Spleen (tissue), 11 donors: Measurements from ENCODE around the gene ZRANB1. TPM values are rescaled to one million over a fixed set of nuclear protein-coding genes. Genes with fewer than 3 reads are reported as not detected.

Experiments used
- DNase-seq: peaks from one replicate; pipeline ENCODE4 v3.0.0-alpha.2; 2020
- H3K27ac ChIP-seq, 8 donors: fragments of 200-600 bp; sonication (generic) in 7 of 8; 1 replicate in 4 of 8; 2 replicates in 4 of 8; pipeline versions ENCODE4 v1.5.0 to v1.8.0; 2016 to 2021; ENCODE audit warnings: inconsistent platforms in 4 of 8, mild to moderate bottlenecking in 4 of 8, moderate library complexity in 1 of 8
- H3K27me3 ChIP-seq, 7 donors: fragments of 200-600 bp; sonication (generic) in 6 of 7; replicated peaks in 1 of 7; 1 replicate in 4 of 7; 2 replicates in 3 of 7; pipeline versions ENCODE4 v1.5.0 to v1.8.0; 2016 to 2021; ENCODE audit warnings: inconsistent platforms in 3 of 7, mild to moderate bottlenecking in 1 of 7
- H3K36me3 ChIP-seq, 6 donors: fragments of 200-600 bp; sonication (generic) in 5 of 6; 1 replicate in 4 of 6; 2 replicates in 2 of 6; pipeline versions ENCODE4 v1.5.0 to v1.8.0; 2016 to 2021; ENCODE audit warnings: inconsistent platforms in 2 of 6
- H3K4me1 ChIP-seq, 6 donors: fragments of 200-600 bp; sonication (generic) in 5 of 6; 1 replicate in 3 of 6; 2 replicates in 3 of 6; pipeline versions ENCODE4 v1.5.0 to v1.8.0; 2016 to 2021; ENCODE audit warnings: inconsistent platforms in 3 of 6
- H3K4me3 ChIP-seq, 8 donors: fragments of 200-600 bp; sonication (generic) in 7 of 8; 1 replicate in 4 of 8; 2 replicates in 4 of 8; pipeline versions ENCODE4 v1.5.0 to v1.8.0; 2016 to 2021; ENCODE audit warnings: inconsistent platforms in 4 of 8, mild to moderate bottlenecking in 4 of 8, moderate library complexity in 2 of 8
- H3K9me3 ChIP-seq, 8 donors: fragments of 200-600 bp; sonication (generic) in 7 of 8; 1 replicate in 4 of 8; 2 replicates in 4 of 8; pipeline versions ENCODE4 v1.5.0 to v1.8.0; 2016 to 2021; ENCODE audit warnings: inconsistent platforms in 4 of 8
- CTCF ChIP-seq, 11 experiments: fragments of 200-600 bp in 7 of 11; fragments of 450-650 bp in 4 of 11; sonication (generic) in 4 of 11; IDR thresholded peaks in 8 of 11; conservative IDR thresholded peaks in 3 of 11; 1 replicate in 7 of 11; 2 replicates in 4 of 11; pipeline versions ENCODE4 v1.4.0 to v1.8.0; 2016 to 2021; ENCODE audit warnings: antibody characterized with exemption in 11 of 11, inconsistent platforms in 4 of 11, mild to moderate bottlenecking in 1 of 11
- POLR2A ChIP-seq, 3 donors: fragments of 450-650 bp; IDR thresholded peaks; one replicate each; pipeline ENCODE4 v1.5.1; 2017; ENCODE audit warnings: antibody characterized with exemption in 3 of 3, mild to moderate bottlenecking in 1 of 3
- POLR2AphosphoS5 ChIP-seq, 3 donors: sonication (generic); formaldehyde crosslinking; IDR thresholded peaks; one replicate each; pipeline ENCODE4 v1.5.1; 2017; ENCODE audit warnings: antibody characterized with exemption in 3 of 3
- WGBS, 5 donors: extraction: QIAGEN DNeasy Blood & Tissue Kit in 3 of 5; methylation state at CpG; one replicate each; pipeline versions ENCODE4 v1.1.5 to v1.1.7; 2013 to 2018; 5-methylcytosine and 5-hydroxymethylcytosine counted together
- intact Hi-C: fragments of 100-400 bp; cut with DNase I; formaldehyde crosslinking; loops from one replicate; pipeline ENCODE4 v1.15.0; 2023; ENCODE audit warnings: low total_unique reads
- polyA plus RNA-seq, 3 donors: library from polyadenylated mRNA; stranded (reverse); fragments of 200-250 nt; gene quantifications; one replicate each; pipeline ENCODE4 v1.2.1, GENCODE V29; 2013
- total RNA-seq, 7 donors: library from RNA; depleted of rRNA in 3 of 7; stranded (reverse); fragments of >200 nt in 3 of 7; fragmentation: NEBNext Ultra II Directional in 4 of 7; extraction: Animal tissue kit (Norgen Biotek cat#: 25700) in 4 of 7; gene quantifications; one replicate each; pipeline versions ENCODE4 v1.1.0 to v1.2.1, GENCODE V29; 2016 to 2021
- donor health status: healthy with polysubstance abuse.
- donor health status: DM: no; HTN: no; CAD: no; lungs with moderate emphysema.
- donor health status: DM: no; HTN: no; CAD: no.
- donor health status: Bipolar disorder and iron deficiency.
- donor health status: healthy.
- donor health status: DM: no; HTN: no; CAD: no.
- donor health status: DM: yes; HTN: yes; CAD: no.

ZRANB1 gene
- total and polyA plus RNA-seq, 10 donors: 5.0 to 28.8 (median 17.7) TPM

GRCh38 chr10:124957404-124957947 is 15.6 kb downstream of the ZRANB1 start:
- no peaks in the 10 kb centered on the region for H3K9me3 ChIP-seq
- intact Hi-C loops: no loop called here
- WGBS, 5 donors: 39 to 62% (median 48%) methylated on average over 7 of the region's 7 CpGs
- no peak overlapping the region for H3K4me3 ChIP-seq
- H3K4me1 ChIP-seq: peaks cover 13 to 93% (median 44%) of the 10 kb centered on the region in 6 donors
- TF ChIP-seq POLR2A (IDR thresholded peaks at IDR 0.05): no peak
- TF ChIP-seq POLR2AphosphoS5 (IDR thresholded peaks at IDR 0.05): no peak
- no peak for TF ChIP-seq CTCF (IDR thresholded peaks at IDR 0.05 in 8 of 11, conservative IDR thresholded peaks at IDR 0.05 in 3 of 11)
- H3K27me3 ChIP-seq: no peaks in the 10 kb centered on the region
- H3K36me3 ChIP-seq: peaks cover 0 to 8% (median 0%) of the 10 kb centered on the region in 6 donors
- DNase-seq: no peak
- H3K27ac ChIP-seq: peak overlapping the region in 3 of 8 donors; percentile 36 to 49 (median 38)

- H3K36me3 ChIP-seq: peaks cover 0 to 10% (median 0%) of the 10 kb centered on the region in 6 donors
- H3K4me1 ChIP-seq: peaks cover 13 to 97% (median 48%) of the 10 kb centered on the region in 6 donors
- H3K4me3 ChIP-seq: no peak overlapping the region
- 97 to 100% (median 98%) methylated on average over 3 of the region's 3 CpGs for WGBS, 5 donors
- intact Hi-C loops: no loop called here
- no peaks in the 10 kb centered on the region for H3K27me3 ChIP-seq
- no peak for DNase-seq
- no peak overlapping the region for H3K27ac ChIP-seq
- TF ChIP-seq CTCF (IDR thresholded peaks at IDR 0.05 in 8 of 11, conservative IDR thresholded peaks at IDR 0.05 in 3 of 11) (no peak), POLR2A (IDR thresholded peaks at IDR 0.05) (no peak), POLR2AphosphoS5 (IDR thresholded peaks at IDR 0.05) (no peak)
- H3K9me3 ChIP-seq: no peaks in the 10 kb centered on the region
Measured at GRCh38 chr10:124959564-124959963, 17.6 kb downstream of the ZRANB1 start.

- Histone ChIP-seq H3K36me3 (peaks cover 0 to 17% (median under 1%) of the 10 kb centered on the region in 6 donors), H3K27me3 (no peaks in the 10 kb centered on the region), H3K27ac (no peak overlapping the region), H3K4me3 (no peak overlapping the region), H3K9me3 (no peaks in the 10 kb centered on the region), H3K4me1 (peaks cover 11 to 89% (median 38%) of the 10 kb centered on the region in 6 donors)
- intact Hi-C loops: no loop called here
- DNase-seq: no peak
- TF ChIP-seq CTCF (IDR thresholded peaks at IDR 0.05 in 8 of 11, conservative IDR thresholded peaks at IDR 0.05 in 3 of 11): no peak
- no peak for TF ChIP-seq POLR2AphosphoS5 (IDR thresholded peaks at IDR 0.05)
- no peak for TF ChIP-seq POLR2A (IDR thresholded peaks at IDR 0.05)
- WGBS, 5 donors: 78 to 88% (median 83%) methylated on average over 4 of the region's 4 CpGs
Measured at GRCh38 chr10:124961248-124961570, 19.3 kb downstream of the ZRANB1 start.

DNA sequence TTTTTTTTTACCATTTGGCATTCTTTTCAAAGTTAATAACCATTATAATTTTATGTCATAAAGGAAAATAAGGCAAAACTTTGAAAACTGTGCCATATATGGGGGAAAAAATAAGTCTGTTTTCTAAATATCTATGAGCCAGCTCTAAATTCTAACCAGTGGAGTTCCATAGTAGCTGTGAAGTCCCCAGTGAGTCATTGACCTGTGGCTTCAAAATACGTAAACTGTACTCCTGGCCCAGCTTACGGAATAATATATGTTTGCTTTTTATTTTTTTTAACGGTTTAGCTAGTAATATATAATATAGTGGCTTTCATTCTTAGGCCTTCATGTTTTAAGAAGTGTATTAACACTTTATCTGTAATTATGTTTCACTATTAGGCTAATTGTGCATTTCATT is 20.5 kb downstream of the ZRANB1 start:
- H3K4me1 ChIP-seq: peaks cover 2 to 76% (median 26%) of the 10 kb centered on the region in 6 donors
- no peaks in the 10 kb centered on the region for H3K27me3 ChIP-seq
- 88 to 99% (median 96%) methylated on average over 3 of the region's 3 CpGs for WGBS, 5 donors
- intact Hi-C loops: no loop called here
- no peak overlapping the region for H3K4me3 ChIP-seq
- peaks cover 0 to 29% (median 11%) of the 10 kb centered on the region in 6 donors for H3K36me3 ChIP-seq
- H3K27ac ChIP-seq: no peak overlapping the region
- H3K9me3 ChIP-seq: no peaks in the 10 kb centered on the region
- DNase-seq: no peak
- TF ChIP-seq CTCF (IDR thresholded peaks at IDR 0.05 in 8 of 11, conservative IDR thresholded peaks at IDR 0.05 in 3 of 11): no peak
- TF ChIP-seq POLR2AphosphoS5 (IDR thresholded peaks at IDR 0.05): no peak
- no peak for TF ChIP-seq POLR2A (IDR thresholded peaks at IDR 0.05)
